Colon (tissue), 2 donors: ENCODE data around the gene CBY1.

ENCODE experiments used
- FAIRE-seq: peaks from 2 replicates; lab custom pipeline; 2012; peaks lifted over from hg19 to GRCh38; lab: Jason Lieb, UNC
- donor health status: control.
- donor health status: control.

The CBY1 gene

GRCh38 chr22:38649841-38650522 is 6.5 kb upstream of the CBY1 start:
- FAIRE-seq: no peak

- FAIRE-seq: no peak
These were observed 3.6 kb upstream of the CBY1 start for GRCh38 chr22:38652859-38653258.

GRCh38 chr22:38653741-38654140 is 2.7 kb upstream of the CBY1 start:
- no peak for FAIRE-seq

- no peak for FAIRE-seq
These were observed 751 bp upstream of the CBY1 start for GRCh38 chr22:38655519-38656255.

- no peak for FAIRE-seq
These were observed 839 bp downstream of the CBY1 start for GRCh38 chr22:38657045-38657909.

GRCh38 chr22:38674888-38675287 is 18.4 kb downstream of the CBY1 start:
- no peak for FAIRE-seq

- no peak for FAIRE-seq
These were observed 19.4 kb downstream of the CBY1 start for GRCh38 chr22:38675833-38676232.

- FAIRE-seq: no peak
These were observed 25.3 kb downstream of the CBY1 start, which contains the start of gene TOMM22 for GRCh38 chr22:38681582-38682335. TOMM22 (plus strand) TSS chr22:38681957; CDS start chr22:38681979, 22 bp downstream.

- no peak for FAIRE-seq
These were observed 28.5 kb downstream of the CBY1 start for GRCh38 chr22:38684895-38685294.

- FAIRE-seq: no peak
These were observed 29.3 kb downstream of the CBY1 start for GRCh38 chr22:38685761-38686160.

GRCh38 chr22:38689651-38690050 is 33.2 kb downstream of the CBY1 start:
- no peak for FAIRE-seq

- FAIRE-seq: no peak
These were observed 37.6 kb downstream of the CBY1 start for GRCh38 chr22:38694049-38694448.

GRCh38 chr22:38694940-38695339 is 38.5 kb downstream of the CBY1 start:
- FAIRE-seq: no peak

- FAIRE-seq: no peak
These were observed 40.4 kb downstream of the CBY1 start for GRCh38 chr22:38696606-38697424.

- FAIRE-seq: no peak
These were observed 41.1 kb downstream of the CBY1 start for GRCh38 chr22:38697425-38698089.

GRCh38 chr22:38698407-38699094 is 42.1 kb downstream of the CBY1 start:
- no peak for FAIRE-seq

- FAIRE-seq: no peak
These were observed 42.7 kb downstream of the CBY1 start for GRCh38 chr22:38699143-38699542.

- no peak for FAIRE-seq
These were observed 43.3 kb downstream of the CBY1 start for GRCh38 chr22:38699784-38700183.

GRCh38 chr22:38700270-38700788 is 43.9 kb downstream of the CBY1 start:
- no peak for FAIRE-seq
